Mammary epithelial cell (primary cell): Measurements from ENCODE around the gene RPL32.

Source experiments
- CTCF ChIP-seq, 2 donors: IDR thresholded peaks in 1 of 2; conservative IDR thresholded peaks in 1 of 2; 2 replicates each; pipeline ENCODE4 v1.5.1; 2011 to 2012; ENCODE audit warnings: inconsistent platforms in 2 of 2, low read length in 2 of 2, mild to moderate bottlenecking in 2 of 2, control low read depth in 1 of 2, low read depth in 1 of 2; ENCODE audit not compliant: insufficient read depth in 1 of 2; ENCODE audit errors: extremely low read depth in 1 of 2
- EZH2 ChIP-seq: IDR thresholded peaks from 2 replicates; pipeline ENCODE4 v1.6.1; 2012; ENCODE audit warnings: low read length, inconsistent platforms, borderline replicate concordance

DNA sequence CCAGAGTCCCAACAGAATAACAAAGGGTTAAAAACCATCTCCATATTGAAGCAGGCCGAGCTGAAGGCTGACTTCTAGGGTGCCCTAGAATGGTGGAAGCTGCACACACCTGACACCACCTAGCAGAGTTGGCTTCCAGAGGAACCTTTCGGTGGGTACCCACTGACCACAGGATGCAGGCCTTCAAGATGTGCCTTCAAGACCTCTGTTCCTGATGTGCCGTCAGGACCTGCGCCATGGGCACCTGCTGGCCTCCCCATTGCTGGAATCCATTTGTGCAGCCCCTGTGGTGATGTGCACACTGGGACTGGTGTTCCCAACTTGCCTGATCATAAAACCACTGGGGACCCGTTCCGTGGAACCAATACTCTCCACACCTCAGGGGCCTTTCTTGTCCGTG is 35.7 kb upstream of the RPL32 start:
- TF ChIP-seq EZH2 (no peak), CTCF (conservative IDR thresholded peaks at IDR 0.05 in 1 of 2, IDR thresholded peaks at IDR 0.05 in 1 of 2; ENCODE audit: extremely low read depth in 1 of 2, insufficient read depth in 1 of 2, low read depth in 1 of 2, low read length in 2 of 2) (no peak)
